Central memory CD8-positive, alpha-beta T cell (primary cell): ENCODE data around the gene CACNA2D2.
A peak's percentile ranks its signal among the peaks of the same experiment; 100 is the strongest.

Experiments
- ATAC-seq: fragments of 150-1000 bp; cut with Tn5 transposase; replicated peaks from 2 replicates; pipeline ENCODE4 v1.10.0; 2022; ENCODE audit warnings: mild to moderate bottlenecking, moderate FRiP score, moderate number of reproducible peaks; ENCODE audit not compliant: poor library complexity, severe bottlenecking; ENCODE audit errors: extremely low read depth
- DNase-seq, 2 donors: peaks; one replicate each; pipeline ENCODE4 v3.0.0; 2021; ENCODE audit warnings: low spot score in 2 of 2
- H3K27ac Mint-ChIP-seq: one replicate; pipeline ENCODE4 v1.8.0; 2022; ENCODE audit warnings: low read depth, mild to moderate bottlenecking, moderate library complexity, mixed read lengths
- H3K27me3 Mint-ChIP-seq: one replicate; pipeline ENCODE4 v1.8.0; 2022; ENCODE audit warnings: mixed read lengths
- H3K36me3 Mint-ChIP-seq: one replicate; pipeline ENCODE4 v1.8.0; 2022; ENCODE audit warnings: mild to moderate bottlenecking, moderate library complexity, mixed read lengths; ENCODE audit not compliant: insufficient read depth
- H3K4me1 Mint-ChIP-seq: one replicate; pipeline ENCODE4 v1.8.0; 2022; ENCODE audit warnings: mixed read lengths
- H3K4me3 Mint-ChIP-seq: one replicate; pipeline ENCODE4 v1.8.0; 2022; ENCODE audit warnings: mild to moderate bottlenecking, moderate library complexity, mixed read lengths
- H3K9me3 Mint-ChIP-seq: one replicate; pipeline ENCODE4 v1.8.0; 2022; ENCODE audit warnings: mixed read lengths

Gene CACNA2D2

DNA sequence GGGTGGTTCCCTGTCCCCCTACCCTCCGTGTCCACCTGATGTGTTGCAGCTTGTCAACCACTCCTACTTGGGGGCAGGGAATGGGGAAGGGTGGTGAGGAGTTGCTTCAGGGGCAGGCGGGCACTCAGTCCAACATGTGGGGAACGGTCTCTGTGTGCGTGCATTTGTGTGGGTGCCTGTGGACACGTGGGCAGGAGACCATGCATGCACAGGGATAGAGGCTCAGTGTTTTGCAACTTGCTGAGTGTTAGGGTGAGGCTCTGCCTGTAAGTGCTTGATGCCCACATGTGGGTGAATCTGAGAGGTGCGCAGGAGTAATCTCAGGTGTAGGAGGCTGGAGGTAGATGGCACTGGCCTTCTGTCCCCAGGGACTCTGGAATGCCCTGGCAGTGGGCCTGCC, 119.7 kb downstream of the CACNA2D2 start:
- H3K9me3 Mint-ChIP-seq = no peaks in the 10 kb centered on the region
- no peak overlapping the region for H3K4me3 Mint-ChIP-seq
- H3K27me3 Mint-ChIP-seq = no peaks in the 10 kb centered on the region
- DNase-seq = no peak
- peaks cover 2% of the 10 kb centered on the region for H3K36me3 Mint-ChIP-seq
- no peak overlapping the region for H3K27ac Mint-ChIP-seq
- no peak for ATAC-seq
- H3K4me1 Mint-ChIP-seq = no peaks in the 10 kb centered on the region

DNA sequence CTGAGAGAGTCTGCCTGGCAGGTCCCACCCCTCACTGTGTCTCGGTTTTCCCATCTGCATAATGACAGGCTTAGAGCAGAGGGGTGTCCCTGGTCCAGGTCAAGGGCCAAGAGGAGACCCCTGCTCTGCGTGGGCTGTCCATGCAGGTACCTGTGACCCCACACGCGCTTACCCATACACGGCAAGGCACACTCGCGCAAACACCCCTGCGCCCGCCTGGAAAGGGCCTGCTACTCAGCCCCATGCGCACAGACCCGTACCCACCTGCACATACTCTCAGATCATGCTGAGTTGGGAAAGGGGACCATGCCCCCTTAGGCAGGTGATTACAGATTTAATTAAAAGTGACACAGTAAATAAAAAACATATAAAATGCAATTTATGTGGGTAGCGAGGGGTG, 120.7 kb downstream of the CACNA2D2 start:
- DNase-seq = no peak
- H3K4me3 Mint-ChIP-seq = no peak overlapping the region
- H3K36me3 Mint-ChIP-seq = peaks cover 2% of the 10 kb centered on the region
- no peaks in the 10 kb centered on the region for H3K4me1 Mint-ChIP-seq
- no peaks in the 10 kb centered on the region for H3K9me3 Mint-ChIP-seq
- no peak for ATAC-seq
- H3K27me3 Mint-ChIP-seq = no peaks in the 10 kb centered on the region
- H3K27ac Mint-ChIP-seq = no peak overlapping the region

DNA sequence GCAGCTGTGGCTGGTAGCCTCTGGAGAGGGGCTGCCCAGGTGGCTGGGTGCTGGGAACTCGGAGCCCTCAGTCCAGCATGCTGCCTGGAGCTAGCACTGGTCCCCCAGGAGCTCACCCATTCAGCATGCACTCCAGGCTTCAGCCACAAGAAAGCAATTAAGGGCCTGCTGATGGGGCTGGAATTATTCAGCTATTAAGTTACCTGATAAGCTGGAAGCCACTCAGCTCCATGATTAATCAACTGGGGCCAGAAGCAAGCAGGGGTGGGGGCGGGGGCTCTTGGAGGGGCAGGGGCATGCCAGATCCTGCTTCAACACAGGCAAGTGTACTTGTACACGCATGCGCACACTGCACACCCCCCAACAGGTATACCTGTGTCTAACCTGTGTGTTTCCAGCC, 122.1 kb downstream of the CACNA2D2 start:
- DNase-seq (no peak), ATAC-seq (no peak)
- no peaks in the 10 kb centered on the region for H3K9me3 Mint-ChIP-seq
- H3K27ac Mint-ChIP-seq = no peak overlapping the region
- no peaks in the 10 kb centered on the region for H3K4me1 Mint-ChIP-seq
- H3K36me3 Mint-ChIP-seq = peaks cover 2% of the 10 kb centered on the region
- H3K27me3 Mint-ChIP-seq = no peaks in the 10 kb centered on the region
- no peak overlapping the region for H3K4me3 Mint-ChIP-seq

DNA sequence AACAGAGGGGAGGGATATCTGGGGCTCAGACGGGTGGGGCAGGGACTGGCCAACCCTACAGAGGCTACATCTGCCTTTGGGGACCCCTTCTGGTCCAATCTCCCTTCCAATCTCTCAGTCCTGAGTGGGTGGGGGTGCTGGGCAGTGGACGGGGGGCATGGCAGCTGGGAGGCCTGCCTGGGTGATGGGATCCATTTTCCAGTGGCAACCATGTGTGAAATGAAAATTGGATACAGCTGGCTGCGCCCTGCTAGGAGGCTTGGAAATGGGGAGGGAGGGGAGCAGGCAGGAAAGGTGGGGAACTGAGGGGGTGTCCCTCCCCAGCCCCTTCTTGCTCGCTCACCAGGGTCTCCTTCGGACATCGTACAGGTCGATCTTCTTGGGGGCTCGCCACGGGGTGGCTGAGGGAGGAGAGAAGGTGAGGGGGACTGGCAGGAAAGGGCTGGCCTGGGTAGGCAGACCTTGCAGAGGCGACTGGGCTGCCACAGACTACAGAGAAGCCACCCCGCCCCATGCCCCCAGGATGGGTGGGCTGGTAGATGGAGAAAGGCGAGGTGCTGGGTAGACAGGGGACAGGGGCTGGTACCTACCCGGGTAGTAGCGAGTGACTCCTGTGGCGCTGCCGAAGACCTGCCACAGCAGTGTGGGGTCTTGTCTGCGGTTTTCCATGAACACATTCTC, 122.9 kb downstream of the CACNA2D2 start:
- H3K27me3 Mint-ChIP-seq = no peaks in the 10 kb centered on the region
- H3K27ac Mint-ChIP-seq = no peak overlapping the region
- peaks cover 2% of the 10 kb centered on the region for H3K36me3 Mint-ChIP-seq
- DNase-seq (no peak), ATAC-seq (no peak)
- no peak overlapping the region for H3K4me3 Mint-ChIP-seq
- H3K4me1 Mint-ChIP-seq = no peaks in the 10 kb centered on the region
- no peaks in the 10 kb centered on the region for H3K9me3 Mint-ChIP-seq

DNA sequence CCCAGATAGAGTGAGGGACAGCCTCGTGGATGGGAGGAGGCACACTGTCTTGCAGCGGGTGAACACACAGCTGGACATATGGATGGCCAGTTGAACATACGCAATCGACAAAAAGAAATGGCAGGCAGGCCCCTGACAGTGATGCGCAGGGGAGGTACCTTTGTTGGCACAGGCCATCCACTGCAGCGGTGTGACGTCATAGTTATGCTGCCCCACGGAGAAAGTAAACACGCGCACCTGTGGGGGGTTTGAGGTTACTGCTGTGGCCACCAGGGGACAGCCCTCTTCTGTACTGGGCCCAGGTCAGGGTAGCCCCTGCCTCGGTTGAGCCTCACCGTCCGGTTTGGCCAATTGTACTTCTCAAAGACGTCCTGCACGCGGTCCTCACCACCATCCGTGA, 124.7 kb downstream of the CACNA2D2 start:
- Mint-ChIP-seq H3K27me3 (no peaks in the 10 kb centered on the region), H3K4me3 (no peak overlapping the region), H3K27ac (no peak overlapping the region), H3K4me1 (peaks cover under 1% of the 10 kb centered on the region), H3K36me3 (no peaks in the 10 kb centered on the region), H3K9me3 (no peaks in the 10 kb centered on the region)
- ATAC-seq (no peak), DNase-seq (no peak)

DNA sequence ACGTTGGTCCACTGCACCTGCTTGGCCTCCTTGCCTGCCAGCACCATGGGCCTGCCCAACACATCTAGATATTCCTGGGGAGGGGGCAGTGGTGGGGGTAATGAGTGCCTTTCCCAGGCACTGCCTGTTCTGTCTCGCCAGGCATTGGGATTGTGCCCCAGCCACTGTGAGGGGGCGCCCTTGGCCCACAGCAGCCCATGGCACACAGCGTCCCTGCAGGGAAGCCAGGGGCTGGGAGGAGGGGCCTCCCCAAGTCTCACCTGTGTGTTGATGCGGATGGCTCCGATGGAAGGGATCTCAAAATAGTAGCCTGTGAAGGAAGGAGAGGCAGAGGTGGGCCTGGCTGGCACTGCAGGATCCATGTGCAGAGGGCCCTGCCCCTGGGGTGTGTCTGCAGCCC, 125.4 kb downstream of the CACNA2D2 start:
- no peak overlapping the region for H3K27ac Mint-ChIP-seq
- peaks cover 8% of the 10 kb centered on the region for H3K4me1 Mint-ChIP-seq
- no peaks in the 10 kb centered on the region for H3K36me3 Mint-ChIP-seq
- no peaks in the 10 kb centered on the region for H3K27me3 Mint-ChIP-seq
- ATAC-seq (no peak), DNase-seq (no peak)
- no peak overlapping the region for H3K4me3 Mint-ChIP-seq
- no peaks in the 10 kb centered on the region for H3K9me3 Mint-ChIP-seq

DNA sequence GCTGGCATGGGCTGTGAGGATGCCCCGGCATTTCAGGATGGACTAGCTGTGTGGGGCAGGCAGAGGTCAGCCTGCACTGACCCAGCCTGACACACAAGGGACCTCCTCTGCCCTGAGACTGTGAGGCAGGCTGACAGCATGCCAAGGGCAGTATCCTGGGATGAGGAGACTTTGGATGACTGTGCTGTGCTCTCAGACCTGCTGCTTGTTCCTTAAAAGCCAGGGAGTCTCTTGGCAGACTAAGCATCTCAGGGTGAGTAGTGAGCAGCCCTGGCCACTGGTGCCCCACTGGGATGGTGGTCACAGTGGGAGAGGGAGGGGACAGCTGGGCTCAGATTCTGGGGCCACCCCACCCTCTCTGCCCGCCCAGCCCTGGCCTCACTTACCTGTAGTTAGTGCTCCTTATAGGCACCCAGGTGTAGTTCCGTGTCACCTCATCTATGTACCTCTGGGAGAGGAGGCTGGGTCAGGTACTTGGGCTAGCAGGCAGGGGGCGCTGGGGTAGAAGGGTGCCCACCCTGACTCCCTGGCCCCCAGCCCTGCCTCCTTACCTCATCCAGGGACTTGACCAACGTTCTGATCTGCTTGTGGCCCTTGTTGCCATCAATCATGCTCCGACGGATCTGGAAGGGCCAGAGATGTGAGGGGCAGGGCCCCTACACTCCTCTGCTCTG, 128.0 kb downstream of the CACNA2D2 start:
- ATAC-seq = no peak
- peaks cover 14% of the 10 kb centered on the region for H3K4me1 Mint-ChIP-seq

DNA sequence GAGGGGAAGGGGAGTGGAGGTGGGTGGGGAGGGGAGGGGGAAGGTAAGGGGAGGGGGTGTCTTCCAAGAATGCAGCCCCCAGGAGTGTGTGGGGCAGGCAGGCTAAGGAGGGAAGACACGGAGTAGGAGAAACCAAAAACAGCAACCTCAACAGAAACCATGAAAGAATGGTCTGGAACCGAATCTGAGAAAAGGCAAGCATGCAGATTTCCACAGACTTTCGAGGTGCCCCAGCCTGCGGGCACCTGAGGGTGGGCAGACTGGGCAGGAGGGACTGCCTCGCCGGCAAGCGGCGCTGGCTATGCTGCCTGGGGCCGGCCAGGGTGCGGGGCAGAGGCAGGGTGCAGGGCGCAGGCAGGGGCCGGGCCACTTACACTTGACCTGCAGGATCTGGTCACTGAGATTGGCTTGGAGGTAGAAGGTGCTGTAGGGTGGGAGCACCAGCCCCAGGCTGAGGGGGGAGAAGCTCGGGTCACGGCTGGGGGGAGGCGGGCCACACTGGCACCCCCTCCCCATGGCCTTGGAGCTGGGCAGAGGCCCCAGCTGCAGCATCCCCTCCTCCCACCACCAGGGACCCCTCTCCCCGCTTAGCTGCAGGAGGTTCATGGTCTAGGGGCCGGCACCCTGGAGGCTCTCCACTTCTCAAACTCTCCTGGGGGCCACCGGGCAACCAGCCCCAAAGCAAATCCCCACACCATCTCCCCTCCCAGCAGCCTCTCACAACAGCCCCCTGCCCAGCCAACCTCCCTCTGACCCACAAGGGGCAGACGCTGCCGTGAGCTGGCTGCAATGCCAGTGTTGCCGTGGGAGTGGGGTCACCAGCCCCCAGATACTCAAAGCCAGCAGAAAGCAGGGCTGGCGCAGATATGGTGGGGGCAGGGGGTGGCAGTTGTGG, 128.8 kb downstream of the CACNA2D2 start:
- Mint-ChIP-seq H3K4me3 (no peak overlapping the region), H3K27me3 (no peaks in the 10 kb centered on the region), H3K4me1 (peaks cover 14% of the 10 kb centered on the region), H3K36me3 (no peaks in the 10 kb centered on the region), H3K9me3 (no peaks in the 10 kb centered on the region), H3K27ac (no peak overlapping the region)
- no peak for ATAC-seq
- DNase-seq = no peak

More for the DNA sequence above, 128.0 kb downstream of the CACNA2D2 start:
- no peaks in the 10 kb centered on the region for H3K36me3 Mint-ChIP-seq
- H3K27me3 Mint-ChIP-seq = no peaks in the 10 kb centered on the region
- no peak overlapping the region for H3K4me3 Mint-ChIP-seq
- no peak for DNase-seq
- peak overlapping the region; percentile 19 for H3K27ac Mint-ChIP-seq
- H3K9me3 Mint-ChIP-seq = no peaks in the 10 kb centered on the region

DNA sequence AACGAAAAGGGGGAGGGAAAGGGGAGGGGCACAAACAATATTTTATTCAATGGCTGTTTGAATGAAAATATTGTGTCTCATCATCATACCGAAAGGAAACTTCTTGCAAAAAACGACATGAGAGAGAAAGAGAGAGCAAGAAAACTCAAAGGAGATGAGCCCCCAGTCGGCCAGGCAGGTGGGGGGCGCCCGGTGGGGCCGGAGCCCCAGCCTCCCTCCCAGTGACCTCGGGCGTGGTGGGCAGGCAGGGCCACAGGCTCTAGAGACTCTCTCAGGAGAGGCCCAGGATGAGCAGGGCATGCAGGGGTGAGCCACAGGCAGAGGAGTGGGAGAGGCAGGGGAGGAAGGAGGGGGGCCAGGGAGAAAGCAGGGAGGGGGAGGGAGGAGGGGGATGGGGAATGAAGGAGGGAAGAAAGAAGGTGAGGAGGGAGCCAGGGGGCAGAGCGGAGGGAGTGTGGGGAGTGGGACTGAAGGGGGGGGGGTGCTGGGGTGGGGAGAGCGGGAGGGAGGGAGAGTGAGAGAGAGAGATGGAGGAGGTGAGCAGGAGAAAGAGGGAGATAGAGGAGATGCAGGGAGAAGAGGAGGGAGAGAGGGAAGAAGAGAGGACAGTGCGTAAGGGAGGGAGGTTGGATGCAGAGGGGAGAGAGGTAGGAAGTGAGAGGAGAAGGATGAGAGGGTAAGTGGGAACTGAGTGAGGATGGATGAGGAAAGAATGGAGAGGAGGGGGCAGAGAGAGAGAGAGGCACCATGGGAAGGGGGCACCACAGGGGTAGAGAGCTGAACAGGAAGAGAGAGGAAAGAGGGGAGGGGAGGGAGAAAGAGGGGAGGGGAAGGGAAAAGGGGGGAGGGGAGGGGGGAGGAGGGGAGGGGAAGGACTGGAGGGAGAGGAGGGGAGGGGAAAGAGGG, 130.0 kb downstream of the CACNA2D2 start:
- DNase-seq (no peak), ATAC-seq (no peak)
- Mint-ChIP-seq H3K36me3 (no peaks in the 10 kb centered on the region), H3K27ac (peak overlapping the region; percentile 41), H3K9me3 (no peaks in the 10 kb centered on the region), H3K4me3 (no peak overlapping the region), H3K4me1 (peaks cover 22% of the 10 kb centered on the region), H3K27me3 (no peaks in the 10 kb centered on the region)

DNA sequence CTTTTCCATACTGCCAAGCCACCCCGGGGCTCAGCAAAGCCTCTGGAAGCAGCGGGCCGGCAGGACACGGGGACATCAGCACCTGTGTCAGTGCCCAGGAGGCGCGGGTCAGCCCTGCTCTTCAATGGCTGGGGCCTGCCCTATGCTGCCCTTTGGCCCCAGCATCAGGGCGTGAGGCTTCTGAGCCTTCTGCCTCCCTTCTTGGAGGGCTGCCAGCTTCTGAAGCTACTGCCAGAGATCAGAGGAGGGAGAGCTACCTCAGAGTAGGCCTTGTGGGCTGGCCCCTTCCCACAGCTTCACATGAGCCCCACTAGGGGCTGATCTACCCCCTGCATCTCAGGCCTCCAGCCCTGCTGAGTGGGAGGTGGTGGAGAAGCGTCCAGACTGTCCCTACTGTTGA, 131.1 kb downstream of the CACNA2D2 start:
- Mint-ChIP-seq H3K27me3 (no peaks in the 10 kb centered on the region), H3K36me3 (peaks cover under 1% of the 10 kb centered on the region), H3K4me3 (no peak overlapping the region)

DNA sequence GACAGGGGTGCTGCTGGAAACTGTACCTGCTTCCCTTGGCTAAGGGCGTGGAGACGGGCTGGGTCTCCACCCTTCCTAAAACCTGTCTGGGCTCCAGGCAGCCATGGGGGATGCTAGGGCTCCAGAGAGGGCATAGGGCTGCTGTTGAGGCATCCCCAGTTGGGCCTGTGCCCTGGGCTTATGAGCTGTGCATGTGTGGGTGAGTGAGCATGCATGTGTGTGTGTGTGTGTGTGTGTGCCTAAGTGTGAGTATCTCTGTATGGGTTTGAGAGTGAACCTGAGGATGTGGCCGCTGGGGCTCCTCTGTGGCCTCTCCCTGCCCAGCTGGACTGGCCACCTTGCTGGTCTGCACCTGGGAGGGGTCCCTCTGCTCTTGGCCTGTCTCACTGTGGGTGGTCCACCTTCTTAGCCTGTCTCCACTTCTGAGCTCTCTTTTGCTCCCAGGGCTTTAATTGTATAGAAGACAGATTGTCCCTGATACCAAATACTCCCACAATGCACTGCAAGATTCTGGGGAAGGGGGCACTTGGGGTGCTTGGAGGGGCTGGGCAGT, 132.2 kb downstream of the CACNA2D2 start:
- Mint-ChIP-seq H3K36me3 (peaks cover 3% of the 10 kb centered on the region), H3K4me1 (peaks cover 34% of the 10 kb centered on the region), H3K27ac (no peak overlapping the region), H3K4me3 (no peak overlapping the region), H3K27me3 (no peaks in the 10 kb centered on the region), H3K9me3 (no peaks in the 10 kb centered on the region)
- DNase-seq (no peak), ATAC-seq (no peak)

More for the DNA sequence above, 131.1 kb downstream of the CACNA2D2 start:
- ATAC-seq (no peak), DNase-seq (no peak)
- peaks cover 28% of the 10 kb centered on the region for H3K4me1 Mint-ChIP-seq
- H3K9me3 Mint-ChIP-seq = no peaks in the 10 kb centered on the region
- peak overlapping the region; percentile 78 for H3K27ac Mint-ChIP-seq

DNA sequence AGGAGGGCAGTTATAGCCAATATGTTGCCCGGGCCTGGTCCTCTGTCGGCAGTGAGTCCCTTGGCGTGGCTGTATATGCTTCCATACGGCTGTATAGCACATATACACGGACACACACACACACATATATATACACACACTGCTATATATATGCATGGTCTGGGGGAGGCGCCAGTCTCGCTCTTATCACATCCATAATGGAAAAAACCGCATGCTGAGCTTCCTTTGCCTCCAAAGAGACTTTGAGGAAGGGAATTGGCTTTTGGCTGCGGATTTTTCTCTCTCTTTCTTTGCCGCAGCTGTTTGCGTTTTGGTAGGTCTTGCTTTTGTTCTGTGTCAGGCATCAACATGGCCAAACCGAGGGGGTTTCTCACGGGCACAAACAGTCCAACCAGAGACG, 132.8 kb downstream of the CACNA2D2 start:
- H3K36me3 Mint-ChIP-seq = peaks cover 3% of the 10 kb centered on the region
- no peak overlapping the region for H3K4me3 Mint-ChIP-seq
- peaks cover 40% of the 10 kb centered on the region for H3K4me1 Mint-ChIP-seq
- no peaks in the 10 kb centered on the region for H3K27me3 Mint-ChIP-seq
- no peaks in the 10 kb centered on the region for H3K9me3 Mint-ChIP-seq
- DNase-seq (no peak), ATAC-seq (no peak)
- H3K27ac Mint-ChIP-seq = no peak overlapping the region
